H1 (cell line): ENCODE measurements around the gene HERC3.

Experiments
- BACH1 ChIP-seq: IDR thresholded peaks from 2 replicates; pipeline ENCODE4 v1.6.1; 2012; ENCODE audit warnings: low read length, improper control_type of control experiment
- POLR2A ChIP-seq, 2 experiments: IDR thresholded peaks; 1 replicate in 1 of 2; 2 replicates in 1 of 2; pipeline ENCODE4 v1.6.1; 2011; ENCODE audit warnings: low read depth in 2 of 2, low read length in 2 of 2, mild to moderate bottlenecking in 2 of 2; ENCODE audit errors: control extremely low read depth in 1 of 2

DNA sequence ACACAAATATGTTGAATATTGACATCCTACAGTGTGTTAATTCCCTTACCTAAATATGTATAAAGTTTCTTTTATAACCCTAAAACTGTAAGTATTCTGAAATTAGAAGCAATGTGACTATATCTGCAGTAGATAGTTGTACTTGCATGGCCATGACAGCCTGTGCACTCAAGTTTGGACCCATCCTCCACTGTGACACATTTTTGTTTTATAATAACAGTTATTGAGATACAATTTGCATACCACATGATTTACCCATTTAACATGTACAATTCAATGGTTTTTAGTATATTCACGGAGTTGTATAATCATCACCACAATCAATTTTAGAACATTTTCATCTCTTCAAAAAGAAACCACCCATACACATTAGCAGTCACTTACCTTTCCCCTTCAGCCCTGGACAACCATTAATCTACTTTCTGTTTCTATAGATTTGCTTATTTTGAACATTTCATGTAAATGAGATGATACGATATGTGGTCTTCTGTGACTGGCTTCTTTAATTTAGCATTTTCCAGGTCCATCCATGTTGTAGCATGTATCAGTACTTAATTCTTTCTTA lies 29.6 kb downstream of the HERC3 start:
- no peak for TF ChIP-seq POLR2A (IDR thresholded peaks at IDR 0.05; ENCODE audit: control extremely low read depth in 1 of 2, low read depth in 2 of 2, low read length in 2 of 2)
- no peak for TF ChIP-seq BACH1
